CD14-positive monocyte (primary cell): Measurements from ENCODE around the gene ZNF70. TPM values are rescaled to one million over a fixed set of nuclear protein-coding genes. Genes with fewer than 3 reads are reported as not detected.

Experiments
- DNase-seq, 3 donors: peaks; one replicate each; pipeline ENCODE4 v3.0.0-alpha.2; 2011 to 2022
- H2AFZ ChIP-seq: 2 replicates; pipeline ENCODE4 v1.6.0; 2012; ENCODE audit warnings: mild to moderate bottlenecking, low read depth, low read length, inconsistent platforms; ENCODE audit not compliant: insufficient read depth, poor library complexity, severe bottlenecking
- H3K27ac ChIP-seq, 2 donors: 1 replicate in 1 of 2; 2 replicates in 1 of 2; pipeline ENCODE4 v1.5.1; 2012 to 2013; ENCODE audit warnings: low read length in 2 of 2, control low read depth in 1 of 2, inconsistent platforms in 1 of 2, low read depth in 1 of 2, mild to moderate bottlenecking in 1 of 2
- H3K27me3 ChIP-seq, 2 donors: one replicate each; pipeline versions ENCODE4 v1.6.0 to v1.6.1; 2011 to 2013; ENCODE audit warnings: low read length in 2 of 2; ENCODE audit not compliant: control insufficient read depth in 2 of 2, insufficient read depth in 2 of 2
- H3K36me3 ChIP-seq, 2 donors: replicated peaks in 1 of 2; 1 replicate in 1 of 2; 2 replicates in 1 of 2; pipeline versions ENCODE4 v1.5.1 to v1.6.1; 2012 to 2013; ENCODE audit warnings: low read length in 2 of 2, control low read depth in 1 of 2, inconsistent platforms in 1 of 2, mild to moderate bottlenecking in 1 of 2; ENCODE audit not compliant: insufficient read depth in 2 of 2, control insufficient read depth in 1 of 2
- H3K4me1 ChIP-seq, 2 donors: 1 replicate in 1 of 2; 2 replicates in 1 of 2; pipeline versions ENCODE4 v1.5.1 to v1.6.1; 2012 to 2013; ENCODE audit warnings: low read length in 2 of 2, control low read depth in 1 of 2, inconsistent platforms in 1 of 2, mild to moderate bottlenecking in 1 of 2, moderate library complexity in 1 of 2; ENCODE audit not compliant: insufficient read depth in 2 of 2, control insufficient read depth in 1 of 2
- H3K4me2 ChIP-seq: replicated peaks from 2 replicates; pipeline ENCODE3; 2012; ENCODE audit warnings: low read length, moderate library complexity, mild to moderate bottlenecking; ENCODE audit not compliant: poor library complexity, severe bottlenecking; ENCODE audit errors: extremely low read depth
- H3K4me3 ChIP-seq, 3 experiments: fragments of 200-600 bp in 1 of 3; sonication (generic) in 1 of 3; replicated peaks in 1 of 3; 1 replicate in 2 of 3; 2 replicates in 1 of 3; pipeline ENCODE4 v1.5.1; 2011 to 2013; ENCODE audit warnings: low read length in 3 of 3, mild to moderate bottlenecking in 3 of 3, control low read depth in 2 of 3, low read depth in 2 of 3, inconsistent platforms in 1 of 3, moderate library complexity in 1 of 3
- H3K79me2 ChIP-seq: 2 replicates; pipeline ENCODE4 v1.6.0; 2012; ENCODE audit warnings: mild to moderate bottlenecking, control low read depth, inconsistent platforms, low read length, moderate library complexity; ENCODE audit not compliant: insufficient read depth
- H3K9ac ChIP-seq: 2 replicates; pipeline ENCODE4 v1.6.0; 2017; ENCODE audit warnings: low read length, mild to moderate bottlenecking; ENCODE audit not compliant: insufficient read depth, poor library complexity, severe bottlenecking
- H3K9me3 ChIP-seq, 2 donors: replicated peaks in 1 of 2; 1 replicate in 1 of 2; 2 replicates in 1 of 2; pipeline versions ENCODE4 v1.5.1 to v1.6.1; 2012 to 2013; ENCODE audit warnings: low read length in 2 of 2, control low read depth in 1 of 2; ENCODE audit not compliant: control insufficient read depth in 1 of 2, insufficient read depth in 1 of 2
- H4K20me1 ChIP-seq: 2 replicates; pipeline ENCODE4 v1.6.0; 2012; ENCODE audit warnings: mild to moderate bottlenecking, low read length, control low read depth, moderate library complexity; ENCODE audit not compliant: insufficient read depth
- H3K27ac Mint-ChIP-seq, 7 donors: one replicate each; pipeline ENCODE4 v1.8.0; 2020; ENCODE audit warnings: mild to moderate bottlenecking in 7 of 7, mixed read lengths in 7 of 7, moderate library complexity in 6 of 7, inconsistent platforms in 2 of 7
- H3K27me3 Mint-ChIP-seq, 3 donors: one replicate each; pipeline ENCODE4 v1.8.0; 2021 to 2022; ENCODE audit warnings: low read depth in 3 of 3, mild to moderate bottlenecking in 3 of 3, mixed read lengths in 3 of 3, moderate library complexity in 3 of 3, inconsistent platforms in 1 of 3
- H3K36me3 Mint-ChIP-seq, 2 donors: one replicate each; pipeline ENCODE4 v1.8.0; 2020; ENCODE audit warnings: mixed read lengths in 2 of 2, inconsistent platforms in 1 of 2, mild to moderate bottlenecking in 1 of 2
- H3K4me1 Mint-ChIP-seq: one replicate; pipeline ENCODE4 v1.8.0; 2020; ENCODE audit warnings: mild to moderate bottlenecking, mixed read lengths
- H3K4me3 Mint-ChIP-seq, 2 donors: one replicate each; pipeline ENCODE4 v1.8.0; 2020; ENCODE audit warnings: mild to moderate bottlenecking in 2 of 2, mixed read lengths in 2 of 2, moderate library complexity in 1 of 2
- H3K9me3 Mint-ChIP-seq, 7 donors: one replicate each; pipeline ENCODE4 v1.8.0; 2020 to 2022; ENCODE audit warnings: mixed read lengths in 7 of 7, mild to moderate bottlenecking in 6 of 7, moderate library complexity in 6 of 7, inconsistent platforms in 2 of 7
- CTCF ChIP-seq: fragments of 200-600 bp; IDR thresholded peaks from one replicate; pipeline ENCODE4 v1.8.0; 2022; ENCODE audit warnings: antibody characterized with exemption, mild to moderate bottlenecking
- WGBS: methylation state at CpG from one replicate; pipeline ENCODE4 v1.1.5; 2013; ENCODE audit warnings: missing lambda C conversion rate; ENCODE audit not compliant: insufficient coverage; 5-methylcytosine and 5-hydroxymethylcytosine counted together
- intact Hi-C, 2 donors: fragments of 100-400 bp; cut with micrococcal nuclease; formaldehyde crosslinking; loops; one replicate each; pipeline versions ENCODE4 v1.15.0 to v1.15.1; 2023
- polyA plus RNA-seq, 3 donors: library from polyadenylated mRNA; depleted of rRNA in 1 of 3; unstranded in 2 of 3; stranded (reverse) in 1 of 3; fragments of 300-500 nt in 2 of 3; fragments of >200 nt in 1 of 3; fragmentation: Illumina TruSeq in 2 of 3; gene quantifications; 1 replicate in 2 of 3; 2 replicates in 1 of 3; pipeline ENCODE4 v1.2.3, GENCODE V29; 2012 to 2021

The ZNF70 gene
- polyA plus RNA-seq, 3 donors: 0.04 to 0.85 (median 0.09) TPM

- DNase-seq: no peak
- Histone ChIP-seq H3K36me3 (peaks cover 0 to 16% of the 10 kb centered on the region in 2 donors), H2AFZ (peak overlapping the region; percentile 85), H3K27ac (peak overlapping the region; percentile 89 to 93), H3K9me3 (no peaks in the 10 kb centered on the region), H3K4me1 (peaks cover 14 to 19% of the 10 kb centered on the region in 2 donors), H3K9ac (peak overlapping the region; percentile 99), H3K79me2 (peaks cover 41% of the 10 kb centered on the region), H4K20me1 (peaks cover 36% of the 10 kb centered on the region), H3K4me2 (peak overlapping the region; percentile 80), H3K27me3 (no peaks in the 10 kb centered on the region), H3K4me3 (peak overlapping the region in 2 of 3 experiments; percentile 24 to 80)
- WGBS: 100% methylated on average over 1 of the region's 9 CpGs
- H3K9me3 Mint-ChIP-seq: no peaks in the 10 kb centered on the region
- peaks cover 15% of the 10 kb centered on the region for H3K4me1 Mint-ChIP-seq
- no peak for TF ChIP-seq CTCF
- H3K27ac Mint-ChIP-seq: peak overlapping the region; percentile 42 to 94 (median 87)
- H3K36me3 Mint-ChIP-seq: peaks cover 0 to 11% of the 10 kb centered on the region in 2 donors
- H3K27me3 Mint-ChIP-seq: peaks cover 0 to 4% (median 1%) of the 10 kb centered on the region in 3 donors
- peak overlapping the region in 1 of 2 donors; percentile 91 for H3K4me3 Mint-ChIP-seq
- intact Hi-C loops: loop anchor here (2.0 to 5.0 kb wide), 3 partner anchors 53 to 226 kb away; partner anchors contain the start of genes DERL3 (in 2 of the 2) and CABIN1 (in 1 of the 2)
These were observed 35.4 kb upstream of the ZNF70 start for GRCh38 chr22:23786261-23786710.

GRCh38 chr22:23784215-23784732 lies 33.4 kb upstream of the ZNF70 start:
- no peak for TF ChIP-seq CTCF
- Mint-ChIP-seq H3K4me3 (no peak overlapping the region), H3K27me3 (peaks cover 0 to 6% (median 1%) of the 10 kb centered on the region in 3 donors), H3K4me1 (peaks cover 13% of the 10 kb centered on the region), H3K27ac (no peak overlapping the region), H3K36me3 (peaks cover 0 to 2% of the 10 kb centered on the region in 2 donors), H3K9me3 (no peaks in the 10 kb centered on the region)
- Histone ChIP-seq H3K9me3 (no peaks in the 10 kb centered on the region), H2AFZ (peak overlapping the region; percentile 48), H3K79me2 (peaks cover 21% of the 10 kb centered on the region), H3K4me3 (no peak overlapping the region), H4K20me1 (peaks cover 21% of the 10 kb centered on the region), H3K4me1 (peaks cover 14 to 19% of the 10 kb centered on the region in 2 donors), H3K9ac (no peak overlapping the region), H3K27ac (no peak overlapping the region), H3K4me2 (no peak overlapping the region), H3K27me3 (no peaks in the 10 kb centered on the region), H3K36me3 (peaks cover 0 to 2% of the 10 kb centered on the region in 2 donors)
- intact Hi-C loops: no loop called here
- no peak for DNase-seq
- WGBS: 13% methylated on average over 1 of the region's 8 CpGs
